Measurements from ENCODE around the gene TMEFF2.

TMEFF2 gene

DNA sequence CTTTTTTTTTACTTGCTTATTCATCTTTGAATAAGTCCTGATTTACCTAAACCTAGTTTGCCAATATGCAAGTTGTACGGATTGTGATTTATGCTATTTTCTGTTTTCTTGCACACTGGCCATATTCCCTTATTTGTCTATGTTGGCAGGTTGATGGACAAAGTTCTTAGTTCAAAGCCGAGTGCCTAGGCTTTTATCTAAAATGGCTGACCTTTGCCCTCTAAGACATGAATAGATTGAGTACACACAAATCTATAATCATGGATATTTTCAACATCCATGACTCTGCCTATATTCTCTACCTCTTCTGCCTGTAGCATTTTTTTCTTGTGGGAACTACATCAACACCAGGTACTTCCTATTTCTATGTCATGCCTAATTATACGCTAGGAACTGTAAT, 171.7 kb downstream of the TMEFF2 start:
- DNase-seq, result no peak

DNA sequence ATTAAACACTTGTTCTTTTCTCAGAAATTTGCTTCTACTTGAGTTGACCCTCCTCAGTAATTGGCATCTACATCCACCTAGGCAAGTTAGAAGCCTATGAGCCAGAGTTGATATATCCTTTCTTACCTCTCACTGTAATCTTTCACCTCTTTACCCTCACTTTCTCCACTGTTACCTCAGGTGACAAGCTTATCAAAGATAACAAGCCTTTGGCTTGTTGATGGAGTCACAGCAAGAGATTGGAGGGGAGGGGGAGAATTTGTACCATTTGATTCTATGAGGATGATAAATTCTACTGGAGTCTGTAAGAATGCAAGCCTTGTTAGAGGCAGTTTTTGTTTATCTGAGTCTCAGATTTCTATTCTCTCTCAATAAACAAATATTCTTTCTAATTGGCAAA, 176.9 kb downstream of the TMEFF2 start:
- DNase-seq, result no peak

DNA sequence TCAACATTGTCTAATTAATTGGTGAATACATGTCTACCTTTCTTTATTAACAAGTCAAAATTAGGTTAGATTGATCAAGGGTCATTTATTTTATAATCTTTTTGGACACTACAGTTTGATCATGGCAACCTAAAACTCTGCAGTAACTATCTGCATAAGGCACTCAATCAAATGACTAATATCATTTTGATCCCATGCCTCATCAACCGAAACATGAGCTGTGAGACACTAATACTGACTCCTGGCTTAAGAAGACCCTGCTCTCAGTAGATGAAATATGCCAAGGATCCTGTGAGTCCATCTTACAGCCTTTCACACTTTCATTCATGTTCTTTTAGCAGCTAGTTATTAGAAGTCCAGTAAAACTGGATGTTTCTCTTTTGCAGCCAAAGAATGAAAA, 178.5 kb downstream of the TMEFF2 start:
- DNase-seq, result no peak

DNA sequence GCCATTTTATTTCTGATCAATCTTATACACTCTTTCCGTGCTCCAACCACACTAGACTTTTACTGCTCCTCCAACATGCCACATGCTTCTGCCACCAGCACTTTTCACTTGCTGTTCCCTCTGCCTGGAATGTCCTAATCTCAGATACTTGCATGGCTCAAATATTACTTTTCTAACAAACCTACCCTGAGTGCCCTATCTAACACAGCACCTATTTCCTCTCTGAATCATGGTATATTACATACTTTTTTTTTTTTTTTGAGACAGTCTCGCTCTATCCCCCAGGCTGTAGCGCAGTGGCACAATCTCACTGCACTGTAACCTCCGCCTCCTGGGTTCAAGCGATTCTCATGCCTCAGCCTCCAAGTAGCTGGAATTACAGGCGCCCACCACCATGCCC, 181.5 kb downstream of the TMEFF2 start:
- DNase-seq, result no peak

DNA sequence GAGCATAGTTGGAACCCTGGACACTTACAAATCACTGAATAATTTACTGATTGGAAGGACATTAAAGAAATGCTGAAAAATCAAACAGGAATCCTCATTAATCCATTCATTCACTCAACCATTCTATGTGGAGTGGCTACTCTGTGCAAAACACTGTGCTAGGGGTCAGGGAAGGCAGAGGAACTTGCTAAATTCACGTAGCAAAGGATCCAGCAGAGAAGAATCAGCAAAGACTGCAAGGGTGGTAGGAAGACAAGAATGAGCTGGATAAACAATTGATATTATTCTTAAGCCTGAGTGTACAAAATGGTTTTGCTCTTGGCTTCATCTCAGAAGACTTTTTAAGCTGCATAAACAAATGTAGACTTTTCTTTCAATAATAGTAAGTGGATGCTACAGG, 183.5 kb downstream of the TMEFF2 start:
- no peak for DNase-seq

DNA sequence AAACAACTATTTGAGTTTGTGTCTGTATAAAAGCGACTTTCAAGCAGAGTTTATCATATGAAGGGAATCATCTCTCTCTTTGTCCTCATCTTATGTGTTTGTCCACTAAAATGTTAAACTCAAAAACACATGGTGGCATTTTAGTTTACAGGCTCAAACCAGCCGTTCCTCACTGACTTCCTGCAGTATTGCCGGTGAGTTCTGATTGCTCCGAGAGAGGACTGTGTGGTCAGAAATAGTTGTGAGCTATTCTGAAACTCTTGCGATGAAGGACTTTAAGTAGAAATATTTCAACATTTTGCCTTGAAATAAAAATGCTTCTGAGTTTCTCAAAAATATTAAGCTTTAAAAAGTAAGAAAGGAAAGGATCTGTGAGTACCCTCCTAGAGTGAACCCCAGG, 184.7 kb downstream of the TMEFF2 start:
- no peak for DNase-seq

DNA sequence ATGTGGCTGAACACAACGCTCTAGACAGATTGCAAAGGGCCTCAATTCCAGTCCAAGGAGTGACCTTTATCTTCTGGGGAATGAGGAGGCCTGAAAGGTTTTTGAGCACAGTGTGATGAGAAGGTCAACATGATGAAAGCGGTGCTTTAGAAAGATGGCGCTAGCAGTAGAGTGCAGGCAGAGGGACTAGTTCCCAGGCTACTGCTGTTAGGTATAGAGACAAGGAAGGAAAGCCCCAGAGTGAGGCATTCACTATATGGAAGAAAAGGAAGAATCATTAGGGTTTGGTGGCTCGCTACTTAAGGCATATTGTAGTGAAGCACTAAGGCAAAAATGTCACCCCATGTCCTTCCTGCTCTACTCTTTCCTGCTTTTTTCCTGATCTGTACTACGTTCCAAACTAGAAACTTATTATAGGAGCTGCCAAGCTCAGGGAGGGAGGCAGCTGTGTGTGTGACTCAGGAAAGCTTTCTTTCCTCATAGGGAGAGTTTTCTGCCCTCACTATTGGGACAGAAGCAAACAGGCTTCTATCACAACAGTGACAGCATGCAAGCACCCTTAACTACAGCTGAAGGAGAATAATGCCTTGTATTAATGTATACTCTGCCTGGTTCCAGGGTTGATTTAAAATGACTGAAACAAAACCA, 187.0 kb downstream of the TMEFF2 start:
- no peak for DNase-seq

DNA sequence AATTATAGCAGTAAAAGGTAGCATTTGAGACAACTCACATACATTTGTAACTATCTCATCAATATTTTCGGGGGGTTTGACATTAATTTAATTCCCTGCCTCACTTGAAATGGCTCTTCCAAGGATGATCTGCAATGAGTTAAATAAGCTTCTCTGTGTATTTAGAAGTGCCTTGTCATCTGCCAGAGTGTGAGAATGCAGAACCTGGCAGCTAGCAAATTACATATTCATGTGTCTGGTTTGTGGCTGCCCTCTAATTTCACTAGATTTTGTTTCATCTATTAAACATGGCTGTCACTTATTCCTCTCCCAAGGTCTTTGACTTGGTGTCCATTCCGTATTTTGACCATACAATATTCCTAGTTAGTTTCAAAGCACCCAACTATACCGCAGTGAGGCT, 189.5 kb downstream of the TMEFF2 start:
- DNase-seq, result no peak

DNA sequence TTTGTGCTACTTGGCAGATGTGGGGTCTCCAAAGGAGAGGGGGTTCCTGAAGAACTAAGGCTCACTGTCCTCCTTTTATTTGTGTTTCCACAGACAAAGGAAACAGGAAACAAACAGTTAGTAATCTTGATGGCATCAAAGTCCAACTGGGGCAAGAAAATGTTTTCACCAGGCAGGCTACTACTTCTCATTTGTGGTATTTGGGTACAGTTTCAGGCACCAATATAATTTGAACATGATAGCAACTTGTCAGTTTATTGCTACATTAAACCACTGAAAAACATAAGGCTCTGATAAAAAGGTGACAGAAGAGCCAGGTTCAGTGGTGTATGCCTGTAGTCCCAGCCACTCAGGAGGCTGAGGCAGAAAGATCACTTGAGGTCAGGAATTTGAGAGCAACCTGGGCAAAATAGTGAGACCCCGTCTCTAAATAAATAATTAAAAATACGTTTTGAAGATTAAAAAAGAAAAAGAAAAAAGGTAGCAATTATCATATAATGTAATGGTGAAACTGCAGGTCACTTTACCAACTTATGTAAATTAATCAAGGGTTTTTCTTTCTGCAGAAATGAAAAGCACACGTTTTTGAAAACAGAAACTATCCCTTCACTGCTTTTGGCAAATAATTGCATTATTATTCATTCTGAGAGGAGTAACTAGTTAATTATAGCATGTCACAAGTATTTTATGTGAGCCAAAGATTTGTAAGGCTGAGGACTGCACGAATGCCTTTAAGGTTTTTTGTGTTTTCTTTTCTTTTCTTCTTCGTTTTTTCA, 190.4 kb downstream of the TMEFF2 start:
- DNase-seq, result no peak

DNA sequence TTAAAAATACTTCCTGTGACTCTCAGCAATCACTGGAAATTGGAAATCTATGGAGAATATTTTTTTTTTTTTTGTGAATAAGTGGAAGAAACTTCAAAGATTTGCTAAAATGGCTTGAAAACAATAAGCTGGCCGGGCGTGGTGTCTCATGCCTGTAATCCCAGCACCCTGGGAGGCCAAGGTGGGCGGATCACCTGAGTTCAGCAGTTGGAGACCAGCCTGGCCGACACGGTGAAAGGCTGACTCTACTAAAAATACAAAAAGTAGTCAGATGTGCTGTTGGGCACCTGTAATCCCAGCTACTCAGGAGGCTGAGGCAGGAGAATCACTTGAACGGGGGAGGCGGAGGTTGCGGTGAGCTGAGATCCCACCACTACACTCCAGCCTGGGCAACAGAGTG, 192.3 kb downstream of the TMEFF2 start:
- no peak for DNase-seq

DNA sequence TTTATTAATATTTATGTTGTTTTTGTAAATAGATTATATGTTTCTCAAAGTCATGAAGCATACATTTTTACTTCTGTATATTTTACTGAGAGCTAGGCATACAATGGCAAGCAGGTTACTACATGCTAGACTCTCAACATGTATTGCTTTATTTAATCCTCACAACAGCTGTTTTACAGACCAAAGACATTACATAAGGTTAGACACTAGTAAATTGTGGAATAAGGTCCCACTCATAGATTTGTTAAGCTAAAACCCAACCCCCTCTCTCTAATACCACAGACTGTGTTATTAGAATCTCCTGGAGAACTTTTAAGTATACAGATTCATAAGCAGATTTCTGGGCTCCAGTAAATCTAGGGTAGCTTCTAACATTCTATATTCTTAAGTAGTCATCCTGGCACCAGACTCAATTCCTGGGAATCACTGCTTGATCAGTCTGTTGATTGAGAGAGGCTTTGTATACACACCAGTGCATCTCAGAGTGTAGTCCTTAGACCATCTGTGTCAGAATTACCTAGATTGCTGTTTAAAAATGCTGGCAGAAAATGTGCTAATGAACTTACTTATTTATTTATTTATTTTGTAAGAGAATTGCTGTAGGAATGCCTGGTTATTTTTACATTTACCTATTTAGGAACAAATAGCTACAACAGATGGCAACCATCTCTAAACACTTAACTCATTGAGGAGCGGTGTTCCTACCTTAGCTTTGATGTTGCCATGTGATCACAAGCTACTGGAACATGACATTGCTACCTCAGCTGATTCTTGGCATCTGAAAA, 194.3 kb downstream of the TMEFF2 start:
- no peak for DNase-seq

DNA sequence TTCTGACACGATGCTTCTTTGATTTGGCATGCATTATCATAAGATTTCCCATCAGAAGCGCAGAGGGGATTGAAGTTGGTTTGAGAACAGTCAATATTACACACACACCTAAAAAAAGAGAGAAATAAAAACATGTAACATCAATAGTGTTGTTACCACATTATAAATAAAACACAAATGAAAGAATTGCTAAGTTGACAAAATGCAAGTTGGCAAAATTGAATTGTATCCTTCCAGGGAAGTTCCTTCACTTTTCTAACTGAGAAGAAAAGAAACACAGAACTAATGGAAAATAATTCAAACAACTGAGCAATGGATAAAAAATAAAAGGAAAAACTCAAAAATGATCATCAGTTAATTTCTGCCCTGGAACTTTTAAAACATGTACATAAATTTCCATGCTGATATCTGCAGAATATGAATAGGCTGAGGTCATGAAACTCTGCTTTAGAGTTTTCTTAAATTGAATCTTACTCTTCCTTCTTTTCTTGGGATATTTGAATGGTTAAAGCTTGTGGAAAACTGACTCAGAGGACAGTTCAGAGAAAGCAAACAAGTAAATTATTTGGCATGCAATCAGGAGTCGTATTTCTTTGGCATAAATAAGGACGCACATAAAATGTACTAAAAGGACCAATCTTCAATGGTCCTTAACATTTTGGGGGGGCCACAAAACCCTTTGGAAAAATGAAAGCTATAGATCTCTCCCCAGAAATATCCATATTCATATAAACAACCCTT, 195.5 kb downstream of the TMEFF2 start:
- DNase-seq, result no peak

DNA sequence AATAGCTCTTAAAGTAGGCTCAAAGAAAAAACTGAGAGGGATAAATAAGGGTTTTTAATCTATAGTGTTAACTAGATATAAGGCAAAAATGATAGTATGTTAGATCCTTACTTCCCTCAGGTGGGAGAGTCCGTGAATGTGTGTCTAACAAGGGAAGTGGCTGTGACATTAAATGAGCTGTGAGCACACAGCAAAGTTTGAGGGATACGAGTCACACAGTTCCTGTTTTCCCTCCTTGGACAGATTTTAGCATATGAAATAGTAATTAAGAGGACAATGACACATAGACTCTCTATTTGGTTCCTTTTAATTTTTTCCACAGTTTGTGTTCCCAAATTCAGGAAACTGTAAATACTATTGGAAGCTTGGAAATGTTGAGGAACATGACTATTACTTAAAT, 199.4 kb downstream of the TMEFF2 start:
- DNase-seq, result no peak

DNA sequence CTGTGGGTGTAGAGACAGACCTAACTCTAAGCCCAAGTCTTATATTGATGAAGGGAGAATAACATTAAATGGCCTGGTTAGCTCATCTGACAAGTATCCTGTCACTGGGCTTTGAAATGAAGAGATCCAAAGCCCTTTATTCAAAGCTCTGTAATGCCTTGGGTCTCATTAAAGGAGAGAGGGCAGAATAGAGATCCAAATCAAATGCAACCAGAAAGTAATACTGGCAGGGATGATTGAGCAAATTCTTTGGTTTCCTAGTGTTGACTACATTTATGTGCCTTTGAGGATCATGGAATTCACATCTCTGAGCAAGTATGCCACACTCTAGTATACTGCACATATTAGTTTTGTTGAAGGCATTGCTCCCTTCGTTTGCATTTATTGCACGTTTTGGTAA, 200.0 kb downstream of the TMEFF2 start:
- no peak for DNase-seq

DNA sequence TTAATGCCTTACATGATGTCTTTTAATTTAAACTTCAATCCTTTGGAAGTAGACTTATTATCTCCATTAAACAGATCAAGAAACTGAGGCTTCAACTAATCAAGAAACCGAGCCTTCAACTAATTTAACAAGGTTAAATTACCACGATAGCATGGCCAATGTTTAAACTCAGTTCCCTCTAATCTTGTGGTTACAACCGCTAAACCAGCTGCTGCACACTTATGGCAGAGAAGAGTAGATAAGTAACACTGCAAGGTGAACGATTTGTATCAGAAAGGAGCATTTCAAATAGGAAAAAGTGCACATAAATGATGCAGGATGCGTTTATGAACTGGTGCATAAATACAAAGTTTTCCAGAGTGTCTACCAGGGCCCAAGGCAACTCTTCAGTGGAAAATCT, 203.3 kb downstream of the TMEFF2 start:
- no peak for DNase-seq

DNA sequence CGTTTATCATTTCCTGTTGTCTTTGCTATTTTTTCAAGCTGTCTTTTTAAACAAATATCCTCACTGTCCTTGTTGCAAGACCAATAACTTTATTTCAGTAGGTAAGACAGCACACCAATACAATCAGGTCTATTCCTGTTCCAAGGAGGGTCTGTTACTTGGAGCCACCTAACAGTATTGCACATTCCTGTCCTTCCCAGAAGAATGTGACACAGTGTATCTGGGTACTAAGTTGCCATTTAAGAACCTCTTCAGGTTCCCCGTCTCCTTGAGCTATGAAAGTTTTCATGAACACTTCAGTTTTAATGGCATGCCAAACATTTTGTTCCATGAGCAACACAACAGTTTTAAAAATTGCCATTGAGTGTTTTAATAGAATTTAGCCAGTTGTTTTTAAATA, 209.0 kb downstream of the TMEFF2 start:
- no peak for DNase-seq

DNA sequence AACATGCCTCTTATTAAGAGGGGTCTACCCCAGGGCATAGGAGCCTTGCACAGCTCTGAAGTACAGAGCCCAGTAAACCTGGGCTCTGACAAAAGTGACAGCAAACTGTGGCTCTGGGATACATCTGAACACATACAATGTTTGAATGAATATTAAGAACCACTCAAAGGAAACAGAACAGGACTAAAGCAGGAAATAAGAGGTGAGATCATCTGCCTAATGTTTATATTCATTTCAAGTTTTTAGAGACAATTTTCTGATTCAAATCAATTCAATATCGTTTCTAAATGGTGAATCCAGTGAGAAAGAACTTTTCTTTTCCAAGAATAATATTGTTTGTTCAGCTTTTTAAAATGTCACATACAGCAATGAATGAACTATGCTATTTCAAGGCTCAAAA, 211.1 kb downstream of the TMEFF2 start:
- no peak for DNase-seq

DNA sequence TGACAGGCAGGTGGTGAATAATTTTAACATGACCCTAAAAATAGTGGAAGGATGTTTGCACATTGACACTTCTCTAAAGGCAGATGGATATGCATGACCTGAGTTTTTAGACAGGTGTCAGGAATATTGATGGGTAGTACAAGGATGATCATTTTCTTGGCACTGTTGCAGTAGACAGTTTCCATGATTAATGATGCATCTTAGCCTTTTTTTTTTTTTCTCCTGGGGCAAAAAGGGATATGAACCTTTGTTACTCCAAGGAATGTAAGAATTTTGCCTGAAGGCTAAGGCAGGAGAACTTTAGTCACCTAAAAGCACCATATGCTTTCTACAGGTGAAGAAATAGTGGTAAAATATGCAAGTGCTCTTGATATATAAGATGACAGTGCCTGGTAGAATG, 211.5 kb downstream of the TMEFF2 start:
- DNase-seq, result no peak

DNA sequence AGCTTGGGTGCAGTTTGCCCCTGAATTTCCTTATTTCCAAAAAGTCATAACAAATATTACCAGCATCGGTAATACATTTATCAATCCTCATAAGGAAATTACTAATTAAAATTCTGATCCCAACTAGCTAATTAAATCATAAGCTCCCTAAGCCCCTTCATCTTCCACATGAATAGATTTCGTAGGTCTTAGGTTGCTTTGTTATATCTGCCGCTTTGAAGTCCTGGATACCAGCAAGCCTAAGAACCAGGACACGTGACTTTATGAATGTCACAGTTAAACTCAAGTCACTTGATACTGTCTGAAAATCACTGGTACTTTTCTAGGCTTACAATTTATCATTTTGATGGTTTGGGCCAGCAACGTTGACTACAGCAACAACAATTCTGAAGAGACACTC, 213.0 kb downstream of the TMEFF2 start:
- no peak for DNase-seq

DNA sequence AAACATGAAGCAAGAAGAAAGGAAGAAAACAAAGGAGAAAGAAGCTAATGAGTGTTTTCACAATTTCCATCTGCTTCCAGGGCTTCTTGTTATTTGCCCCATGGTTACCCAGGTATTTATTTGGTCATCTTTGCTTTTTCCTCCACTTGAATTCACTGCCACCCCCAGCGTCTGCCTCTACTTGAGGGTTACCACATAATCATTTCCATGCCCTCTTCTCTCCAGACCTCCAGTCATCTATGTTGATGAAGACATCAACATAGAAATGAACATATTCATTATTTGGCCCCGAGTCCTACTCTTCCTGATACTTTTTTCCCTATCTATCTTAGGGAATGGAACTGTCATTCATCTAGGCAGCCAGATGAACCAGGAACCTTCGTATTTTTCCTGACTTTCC, 214.2 kb downstream of the TMEFF2 start:
- DNase-seq, result no peak

DNA sequence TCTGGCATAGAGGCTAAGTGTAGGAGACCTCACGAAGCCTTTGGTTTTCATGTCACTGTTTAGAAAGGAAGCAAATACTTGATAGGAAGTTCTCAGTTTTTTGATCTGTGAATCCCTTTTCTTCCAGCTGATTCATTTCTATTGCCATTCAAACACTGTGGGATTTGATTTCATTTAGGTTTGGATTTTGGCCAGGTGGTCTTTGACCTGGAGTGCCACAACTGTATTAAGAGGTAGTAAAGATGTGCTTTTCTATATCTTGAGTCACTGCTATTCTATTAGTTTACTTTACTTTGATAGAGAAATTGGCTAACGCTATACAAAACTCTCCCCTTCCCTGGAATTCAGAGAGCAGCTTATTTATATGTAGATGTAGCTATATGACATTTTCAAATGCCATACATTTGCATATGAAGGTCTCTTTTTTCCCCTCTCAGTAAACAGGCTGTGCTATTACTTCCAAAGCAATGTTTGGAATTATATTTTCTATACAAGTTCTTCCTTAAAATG, 215.5 kb downstream of the TMEFF2 start:
- DNase-seq, result no peak

DNA sequence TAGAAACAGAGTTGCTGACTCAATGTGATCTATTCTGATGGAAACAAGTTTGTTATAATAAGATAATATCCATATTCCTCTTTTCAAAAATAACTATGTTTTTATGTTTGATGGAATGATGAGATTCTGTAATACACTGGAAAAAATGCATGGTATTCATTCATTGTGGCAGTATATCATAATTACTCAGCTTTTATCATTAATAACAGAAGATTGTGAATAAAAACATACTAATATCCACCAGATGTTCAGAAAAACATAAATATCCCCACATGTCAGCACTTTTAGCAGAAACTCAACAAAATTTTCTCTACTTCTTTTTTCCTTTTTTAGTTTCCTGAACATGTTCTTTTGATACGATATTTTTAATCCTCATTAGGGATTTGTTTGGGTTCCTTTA, 217.0 kb downstream of the TMEFF2 start:
- DNase-seq, result no peak
